Thyroid gland (tissue), 4 donors: ENCODE measurements around the gene UNC5C.

Experiments used
- CTCF ChIP-seq, 6 experiments: fragments of 200-600 bp in 3 of 6; fragments of 450-650 bp in 3 of 6; sonication (generic) in 3 of 6; IDR thresholded peaks; one replicate each; pipeline ENCODE4 v1.5.1; 2016 to 2019; ENCODE audit warnings: antibody characterized with exemption in 6 of 6, mild to moderate bottlenecking in 2 of 6, inconsistent platforms in 1 of 6, moderate library complexity in 1 of 6
- POLR2A ChIP-seq, 2 donors: fragments of 450-650 bp; IDR thresholded peaks; one replicate each; pipeline ENCODE4 v1.6.1; 2017; ENCODE audit warnings: antibody characterized with exemption in 2 of 2, mild to moderate bottlenecking in 2 of 2, moderate library complexity in 1 of 2

GRCh38 chr4:95158045-95158444 lies 390.7 kb downstream of the UNC5C start:
- TF ChIP-seq CTCF (IDR thresholded peaks at IDR 0.05) (no peak), POLR2A (IDR thresholded peaks at IDR 0.05) (no peak)
